ENCODE data around the gene DYNLT1.

DYNLT1 gene

GRCh38 chr6:158595223-158595622 is 49.3 kb downstream of the DYNLT1 start:
- H3K4me1 ChIP-seq (ENCODE audit: control insufficient read depth in 1 of 2, insufficient read depth in 1 of 2, low read depth in 1 of 2, low read length in 1 of 2): no peaks in the 10 kb centered on the region
- H3K27me3 ChIP-seq: no peaks in the 10 kb centered on the region
- no peak overlapping the region for H3K27ac ChIP-seq
- TF ChIP-seq CTCF (IDR thresholded peaks at IDR 0.05): no peak
- H3K36me3 ChIP-seq: peaks cover 61% of the 10 kb centered on the region
- H3K4me3 ChIP-seq (ENCODE audit: low read depth in 1 of 2, low read length in 1 of 2): no peak overlapping the region
- no peaks in the 10 kb centered on the region for H3K9me3 ChIP-seq

GRCh38 chr6:158593670-158594069 is 50.9 kb downstream of the DYNLT1 start:
- H3K36me3 ChIP-seq: peaks cover 63% of the 10 kb centered on the region
- H3K4me3 ChIP-seq (ENCODE audit: low read depth in 1 of 2, low read length in 1 of 2): no peak overlapping the region
- no peaks in the 10 kb centered on the region for H3K9me3 ChIP-seq
- H3K4me1 ChIP-seq (ENCODE audit: control insufficient read depth in 1 of 2, insufficient read depth in 1 of 2, low read depth in 1 of 2, low read length in 1 of 2): no peaks in the 10 kb centered on the region
- H3K27me3 ChIP-seq: no peaks in the 10 kb centered on the region
- no peak for TF ChIP-seq CTCF (IDR thresholded peaks at IDR 0.05)
- no peak overlapping the region for H3K27ac ChIP-seq

- no peaks in the 10 kb centered on the region for H3K4me1 ChIP-seq (ENCODE audit: control insufficient read depth in 1 of 2, insufficient read depth in 1 of 2, low read depth in 1 of 2, low read length in 1 of 2)
- H3K36me3 ChIP-seq: peaks cover 68% of the 10 kb centered on the region
- no peak for TF ChIP-seq CTCF (IDR thresholded peaks at IDR 0.05)
Observed at GRCh38 chr6:158591810-158592209, 52.7 kb downstream of the DYNLT1 start.

GRCh38 chr6:158591134-158591809 is 53.3 kb downstream of the DYNLT1 start:
- no peak for TF ChIP-seq CTCF (IDR thresholded peaks at IDR 0.05)
- peaks cover 73% of the 10 kb centered on the region for H3K36me3 ChIP-seq
- H3K4me1 ChIP-seq (ENCODE audit: control insufficient read depth in 1 of 2, insufficient read depth in 1 of 2, low read depth in 1 of 2, low read length in 1 of 2): no peaks in the 10 kb centered on the region
- no peak overlapping the region for H3K4me3 ChIP-seq (ENCODE audit: low read depth in 1 of 2, low read length in 1 of 2)
- no peak overlapping the region for H3K27ac ChIP-seq
- no peaks in the 10 kb centered on the region for H3K9me3 ChIP-seq
- H3K27me3 ChIP-seq: no peaks in the 10 kb centered on the region

More at GRCh38 chr6:158591810-158592209, 52.7 kb downstream of the DYNLT1 start:
- H3K4me3 ChIP-seq (ENCODE audit: low read depth in 1 of 2, low read length in 1 of 2): no peak overlapping the region
- no peaks in the 10 kb centered on the region for H3K9me3 ChIP-seq
- H3K27ac ChIP-seq: no peak overlapping the region
- H3K27me3 ChIP-seq: no peaks in the 10 kb centered on the region

DNA sequence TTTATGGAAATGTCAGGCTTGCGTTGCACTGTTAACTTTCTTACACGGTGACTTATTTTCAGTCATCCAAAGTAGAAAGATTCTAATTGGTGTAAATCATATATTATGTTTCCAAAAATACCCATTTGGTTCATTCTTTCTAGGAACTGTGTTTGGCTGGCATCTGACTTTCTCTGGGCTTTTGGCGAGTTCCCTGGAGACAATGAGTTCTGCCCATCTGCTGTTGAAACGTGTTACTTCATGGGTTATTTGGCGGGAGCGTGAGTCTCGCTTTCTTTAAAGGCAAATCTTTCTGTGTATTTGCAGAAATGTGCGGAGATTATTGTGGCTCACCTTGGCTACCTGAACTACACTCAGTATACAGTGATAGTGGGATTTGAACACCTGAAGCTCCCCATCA is 55.2 kb downstream of the DYNLT1 start:
- no peaks in the 10 kb centered on the region for H3K4me1 ChIP-seq (ENCODE audit: control insufficient read depth in 1 of 2, insufficient read depth in 1 of 2, low read depth in 1 of 2, low read length in 1 of 2)
- no peak for TF ChIP-seq CTCF (IDR thresholded peaks at IDR 0.05)
- H3K27ac ChIP-seq: no peak overlapping the region
- H3K36me3 ChIP-seq: peaks cover 86% of the 10 kb centered on the region
- no peak overlapping the region for H3K4me3 ChIP-seq (ENCODE audit: low read depth in 1 of 2, low read length in 1 of 2)
- no peaks in the 10 kb centered on the region for H3K9me3 ChIP-seq
- no peaks in the 10 kb centered on the region for H3K27me3 ChIP-seq

Measured in neutrophil (primary cell).